Hepatocyte (in vitro differentiated cells): ENCODE results near the gene GARIN6.
A peak's percentile ranks its signal among the peaks of the same experiment; 100 is the strongest.

Experiments
- CTCF ChIP-seq: fragments of 200-600 bp; sonication (generic); IDR thresholded peaks from 2 replicates; pipeline ENCODE4 v1.5.1; 2016; ENCODE audit warnings: antibody characterized with exemption, mild to moderate bottlenecking; ENCODE audit not compliant: poor library complexity
- EZH2 ChIP-seq: fragments of 200-600 bp; sonication (generic); IDR thresholded peaks from 2 replicates; pipeline ENCODE4 v1.6.1; 2016; ENCODE audit warnings: antibody characterized with exemption, mild to moderate bottlenecking, borderline replicate concordance

- TF ChIP-seq CTCF (peak; percentile 43), EZH2 (no peak)
Observed at GRCh38 chr12:99658671-99659349, 11.3 kb downstream of the GARIN6 start.
